ENCODE measurements around the gene MDN1. TPM values are rescaled to one million over a fixed set of nuclear protein-coding genes. Genes with fewer than 3 reads are reported as not detected.
"Not testable (repeated sequence)": the region's sequence is repeated elsewhere in the genome, so short reads cannot be mapped to it uniquely, and the experiment has no call there.

The MDN1 gene
- total and polyA plus RNA-seq, 8 donors: 15.6 to 27.5 (median 18.1) TPM

GRCh38 chr6:89745096-89745495 lies 74.5 kb downstream of the MDN1 start:
- intact Hi-C loops (cut with DNase I): no loop called here
- H3K36me3 ChIP-seq: peaks cover 0 to 24% (median 3%) of the 10 kb centered on the region in 3 donors

GRCh38 chr6:89736893-89737292 lies 82.7 kb downstream of the MDN1 start:
- WGBS, 2 donors: 90 to 91% methylated on average over 3 of the region's 3 CpGs
- Histone ChIP-seq H3K4me1 (no peaks in the 10 kb centered on the region), H3K9me3 (no peaks in the 10 kb centered on the region), H3K27ac (no peak overlapping the region), H3K27me3 (no peaks in the 10 kb centered on the region), H3K36me3 (peaks cover 0 to 23% (median 0%) of the 10 kb centered on the region in 3 donors), H3K4me3 (no peak overlapping the region)
- ATAC-seq: no peak
- no peak for TF ChIP-seq CTCF (IDR thresholded peaks at IDR 0.05)
- intact Hi-C loops (cut with DNase I): no loop called here
- DNase-seq: no peak
- FAIRE-seq: no peak

More at GRCh38 chr6:89745096-89745495, 74.5 kb downstream of the MDN1 start:
- WGBS, 2 donors: 93% methylated on average over 5 of the region's 5 CpGs
- Histone ChIP-seq H3K27me3 (no peaks in the 10 kb centered on the region), H3K4me3 (no peak overlapping the region), H3K27ac (no peak overlapping the region), H3K9me3 (no peaks in the 10 kb centered on the region), H3K4me1 (no peaks in the 10 kb centered on the region)
- no peak for TF ChIP-seq CTCF (IDR thresholded peaks at IDR 0.05)
- DNase-seq: no peak
- FAIRE-seq: no peak
- no peak for ATAC-seq

GRCh38 chr6:89734526-89734925 lies 85.1 kb downstream of the MDN1 start:
- H3K36me3 ChIP-seq: peaks cover 0 to 24% (median 0%) of the 10 kb centered on the region in 3 donors
- FAIRE-seq: no peak

GRCh38 chr6:89731924-89732567 lies 87.5 kb downstream of the MDN1 start:
- Histone ChIP-seq H3K36me3 (peaks cover 0 to 38% (median 0%) of the 10 kb centered on the region in 3 donors), H3K27ac (no peak overlapping the region), H3K9me3 (no peaks in the 10 kb centered on the region), H3K4me1 (no peaks in the 10 kb centered on the region), H3K4me3 (no peak overlapping the region), H3K27me3 (no peaks in the 10 kb centered on the region)
- FAIRE-seq (no peak), DNase-seq (no peak), ATAC-seq (no peak)
- intact Hi-C loops (cut with DNase I): no loop called here
- no peak for TF ChIP-seq CTCF (IDR thresholded peaks at IDR 0.05)
- WGBS, 2 donors: 94 to 96% methylated on average over 3 of the region's 3 CpGs

More at GRCh38 chr6:89734526-89734925, 85.1 kb downstream of the MDN1 start:
- TF ChIP-seq CTCF (IDR thresholded peaks at IDR 0.05): no peak
- DNase-seq (no peak), ATAC-seq (no peak)
- Histone ChIP-seq H3K4me3 (no peak overlapping the region), H3K9me3 (no peaks in the 10 kb centered on the region), H3K27me3 (no peaks in the 10 kb centered on the region), H3K27ac (no peak overlapping the region), H3K4me1 (no peaks in the 10 kb centered on the region)
- intact Hi-C loops (cut with DNase I): no loop called here

- ATAC-seq; H3K9me3 ChIP-seq; H3K4me3 ChIP-seq; H3K4me1 ChIP-seq; intact Hi-C loops (cut with DNase I); FAIRE-seq; DNase-seq; H3K27ac ChIP-seq; H3K27me3 ChIP-seq: not testable (repeated sequence)
- WGBS, 2 donors: 96 to 100% methylated on average over 2 of the region's 2 CpGs
- peaks cover 0 to 34% (median 0%) of the 10 kb centered on the region in 3 donors for H3K36me3 ChIP-seq
These were observed 88.3 kb downstream of the MDN1 start for GRCh38 chr6:89731262-89731661.
